NCI-H146 treated with DMSO at 0.1 percent for 48 hours (cell line): Measurements from ENCODE around the gene TDRD1.
A peak's percentile ranks its signal among the peaks of the same experiment; 100 is the strongest.

ENCODE experiments used
- DNase-seq: peaks from one replicate; lab custom pipeline; 2025; ENCODE audit not compliant: unreplicated experiment; lab: John Stamatoyannopoulos, UW

Gene TDRD1

GRCh38 chr10:114228156-114228555, 49.0 kb downstream of the TDRD1 start:
- DNase-seq = no peak

GRCh38 chr10:114232561-114233176, 53.5 kb downstream of the TDRD1 start:
- DNase-seq = no peak

- no peak for DNase-seq
These were observed 54.3 kb downstream of the TDRD1 start for GRCh38 chr10:114233482-114233881.

GRCh38 chr10:114234132-114234531, 55.0 kb downstream of the TDRD1 start:
- DNase-seq = no peak

GRCh38 chr10:114239117-114239993, 60.2 kb downstream of the TDRD1 start, which contains the start of gene VWA2:
Gene VWA2, plus strand, starts transcription at chr10:114239254. Its CDS starts 9,460 bp downstream, at chr10:114248714.
- peak; percentile 63 for DNase-seq

GRCh38 chr10:114239994-114240345, 60.8 kb downstream of the TDRD1 start:
- DNase-seq = no peak

- no peak for DNase-seq
These were observed 63.1 kb downstream of the TDRD1 start for GRCh38 chr10:114242235-114242634.

GRCh38 chr10:114243661-114244060, 64.5 kb downstream of the TDRD1 start:
- DNase-seq = no peak

- no peak for DNase-seq
These were observed 65.0 kb downstream of the TDRD1 start for GRCh38 chr10:114244126-114244525.

- no peak for DNase-seq
These were observed 66.1 kb downstream of the TDRD1 start for GRCh38 chr10:114245121-114245791.

GRCh38 chr10:114246679-114247305, 67.6 kb downstream of the TDRD1 start:
- DNase-seq = no peak

- no peak for DNase-seq
These were observed 71.1 kb downstream of the TDRD1 start for GRCh38 chr10:114250236-114250635.

- DNase-seq = no peak
These were observed 71.6 kb downstream of the TDRD1 start for GRCh38 chr10:114250716-114251115.

GRCh38 chr10:114252092-114252491, 72.9 kb downstream of the TDRD1 start:
- no peak for DNase-seq

GRCh38 chr10:114252883-114253282, 73.7 kb downstream of the TDRD1 start:
- no peak for DNase-seq

- DNase-seq = no peak
These were observed 76.1 kb downstream of the TDRD1 start for GRCh38 chr10:114255227-114255626.

GRCh38 chr10:114256008-114256765, 77.0 kb downstream of the TDRD1 start:
- DNase-seq = no peak

GRCh38 chr10:114256822-114257221, 77.7 kb downstream of the TDRD1 start:
- DNase-seq = no peak

- DNase-seq = no peak
These were observed 78.3 kb downstream of the TDRD1 start for GRCh38 chr10:114257498-114257897.

GRCh38 chr10:114258274-114258840, 79.2 kb downstream of the TDRD1 start:
- DNase-seq = no peak
